CD4-positive, alpha-beta memory T cell (primary cell): ENCODE data around the gene PLBD2. TPM values are rescaled to one million over a fixed set of nuclear protein-coding genes. Genes with fewer than 3 reads are reported as not detected.

ENCODE experiments used
- CTCF ChIA-PET: fragments of 350-600 bp; sonication (Branson Sonifier 250); formaldehyde crosslinking; loops from one replicate; lab custom pipeline; 2021; ENCODE audit warnings: inconsistent platforms; ENCODE audit not compliant: partially characterized antibody; lab: Charles Lee
- POLR2A ChIA-PET: fragments of 350-600 bp; sonication (Branson Sonifier 250); formaldehyde crosslinking; loops from one replicate; lab custom pipeline; 2021; ENCODE audit not compliant: partially characterized antibody; lab: Charles Lee
- DNase-seq, 5 donors: peaks; one replicate each; pipeline versions ENCODE4 v3.0.0 to v3.0.0-alpha.2; 2020 to 2022; ENCODE audit warnings: mixed read lengths in 1 of 5
- H3K27ac ChIP-seq: one replicate; pipeline ENCODE4 v1.7.0; 2013; ENCODE audit warnings: low read depth, low read length
- H3K27me3 ChIP-seq: 2 replicates; pipeline ENCODE4 v1.7.0; 2013; ENCODE audit warnings: mild to moderate bottlenecking, low read length, moderate library complexity; ENCODE audit not compliant: insufficient read depth
- H3K36me3 ChIP-seq: 2 replicates; pipeline ENCODE4 v1.7.0; 2013; ENCODE audit warnings: mild to moderate bottlenecking, low read length, moderate library complexity; ENCODE audit not compliant: insufficient read depth
- H3K4me1 ChIP-seq: 2 replicates; pipeline ENCODE4 v1.7.0; 2013; ENCODE audit warnings: mild to moderate bottlenecking, low read length, moderate library complexity; ENCODE audit not compliant: insufficient read depth
- H3K4me3 ChIP-seq, 2 donors: one replicate each; pipeline ENCODE4 v1.7.0; 2013; ENCODE audit warnings: low read length in 2 of 2, mild to moderate bottlenecking in 1 of 2
- H3K9me3 ChIP-seq, 2 donors: one replicate each; pipeline ENCODE4 v1.7.0; 2013; ENCODE audit warnings: low read length in 2 of 2, control low read depth in 1 of 2; ENCODE audit not compliant: control insufficient read depth in 1 of 2
- H3K27ac Mint-ChIP-seq, 7 donors: one replicate each; pipeline ENCODE4 v1.8.0; 2020 to 2021; ENCODE audit warnings: mixed read lengths in 7 of 7, mild to moderate bottlenecking in 6 of 7, inconsistent platforms in 3 of 7, moderate library complexity in 3 of 7
- H3K27me3 Mint-ChIP-seq, 2 donors: one replicate each; pipeline ENCODE4 v1.8.0; 2020 to 2021; ENCODE audit warnings: mixed read lengths in 2 of 2
- H3K36me3 Mint-ChIP-seq, 2 donors: one replicate each; pipeline ENCODE4 v1.8.0; 2020 to 2021; ENCODE audit warnings: mixed read lengths in 2 of 2, inconsistent platforms in 1 of 2, mild to moderate bottlenecking in 1 of 2
- H3K4me1 Mint-ChIP-seq, 4 donors: one replicate each; pipeline ENCODE4 v1.8.0; 2020 to 2021; ENCODE audit warnings: mixed read lengths in 4 of 4, mild to moderate bottlenecking in 1 of 4
- H3K4me3 Mint-ChIP-seq, 8 donors: one replicate each; pipeline ENCODE4 v1.8.0; 2020 to 2021; ENCODE audit warnings: mixed read lengths in 8 of 8, mild to moderate bottlenecking in 7 of 8, moderate library complexity in 6 of 8, inconsistent platforms in 3 of 8
- H3K9me3 Mint-ChIP-seq, 8 donors: one replicate each; pipeline ENCODE4 v1.8.0; 2020 to 2021; ENCODE audit warnings: mixed read lengths in 8 of 8, mild to moderate bottlenecking in 5 of 8, inconsistent platforms in 3 of 8, moderate library complexity in 1 of 8
- intact Hi-C: fragments of 100-400 bp; cut with micrococcal nuclease; formaldehyde crosslinking; loops from one replicate; pipeline ENCODE4 v1.15.1; 2023
- polyA plus RNA-seq, 2 donors: library from polyadenylated mRNA; unstranded; fragments of 300-500 nt; fragmentation: Illumina TruSeq; gene quantifications; one replicate each; pipeline ENCODE4 v1.2.3, GENCODE V29; 2021
- total RNA-seq, 2 experiments: library from RNA; stranded (reverse); gene quantifications; one replicate each; pipeline ENCODE4 v1.2.3, GENCODE V29; 2021

PLBD2 gene
- total and polyA plus RNA-seq, 4 experiments from 2014 or later = 2.2 to 18.4 (median 13.1) TPM

DNA sequence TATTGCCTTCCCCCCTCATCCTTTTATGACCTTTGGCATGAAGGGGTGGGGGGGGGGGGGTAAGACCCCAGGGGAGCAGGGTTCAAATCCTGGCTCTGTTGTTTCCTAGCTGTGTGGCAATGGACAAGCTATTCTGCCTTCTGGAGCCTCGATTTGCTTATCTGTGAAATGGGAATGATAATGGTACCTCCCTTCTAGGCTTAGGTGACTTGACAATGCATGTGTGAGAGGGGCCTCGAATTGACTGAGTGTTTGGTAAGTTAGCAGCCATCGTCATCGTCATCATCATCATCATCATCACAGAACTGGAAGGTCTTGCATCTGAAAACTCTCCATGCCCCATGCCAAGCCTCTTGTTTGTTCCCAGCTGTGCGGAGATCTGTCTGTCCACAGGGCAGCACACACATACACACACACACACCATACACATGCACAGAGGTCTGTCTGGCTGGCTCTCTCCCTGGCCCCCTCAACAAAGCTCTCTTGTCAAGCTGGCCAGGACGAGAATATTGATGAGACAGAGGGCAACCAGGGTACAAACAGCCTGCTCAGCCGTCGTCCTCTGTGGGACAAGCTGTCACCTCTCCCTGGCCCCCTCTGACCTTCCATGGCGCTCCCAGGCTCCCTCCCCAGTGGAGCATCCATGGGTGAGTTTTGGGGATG, 51.2 kb downstream of the PLBD2 start:
- Mint-ChIP-seq H3K27ac (no peak overlapping the region), H3K4me1 (no peaks in the 10 kb centered on the region), H3K27me3 (peaks cover 2 to 7% of the 10 kb centered on the region in 2 donors), H3K9me3 (no peaks in the 10 kb centered on the region), H3K36me3 (no peaks in the 10 kb centered on the region), H3K4me3 (no peak overlapping the region)
- no peak overlapping the region for H3K4me3 ChIP-seq
- intact Hi-C loops = no loop called here
- no peaks in the 10 kb centered on the region for H3K4me1 ChIP-seq
- no peak overlapping the region for H3K27ac ChIP-seq
- no peaks in the 10 kb centered on the region for H3K36me3 ChIP-seq
- H3K27me3 ChIP-seq = no peaks in the 10 kb centered on the region
- POLR2A ChIA-PET = no interaction called here
- DNase-seq = no peak
- H3K9me3 ChIP-seq = no peaks in the 10 kb centered on the region
- CTCF ChIA-PET = no interaction called here

- CTCF ChIA-PET = interaction anchor here (1.2 kb wide), 2 partner anchors 8 to 11 kb away, joined by 4 read pairs; partner anchors contain the start of gene SDSL
These were observed 55.1 kb downstream of the PLBD2 start for GRCh38 chr12:113413488-113413939.

DNA sequence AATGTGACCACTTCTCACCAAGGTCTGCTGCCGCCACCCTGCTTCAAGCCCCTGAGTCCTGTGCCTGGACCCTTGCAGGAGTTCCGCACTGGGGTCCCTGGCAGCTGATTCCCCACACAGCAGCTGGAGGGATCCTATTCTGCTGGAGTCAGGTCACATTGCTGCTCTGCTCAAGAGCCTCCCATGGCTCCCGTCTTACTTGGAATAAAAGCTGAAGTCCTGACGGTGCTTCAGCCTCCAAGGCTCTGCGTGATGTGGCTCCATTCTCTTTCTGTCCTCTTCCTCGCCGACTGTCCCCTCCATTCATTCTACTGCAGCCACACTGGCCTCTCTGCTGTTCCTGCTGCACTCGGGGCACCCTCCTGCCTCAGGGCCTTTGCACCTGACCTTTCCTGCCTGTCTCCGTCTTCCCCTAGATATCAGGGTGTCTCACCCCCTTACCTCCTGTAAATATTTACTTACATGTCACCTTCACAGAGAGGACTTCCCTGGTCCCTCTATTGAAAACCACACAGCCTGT, 56.2 kb downstream of the PLBD2 start:
- ChIA-PET POLR2A (no interaction called here), CTCF (interaction anchor here (1.2 kb wide), 1 partner anchor 10 kb away, joined by 4 read pairs; no protein-coding TSS in a partner anchor)
- Histone ChIP-seq H3K4me1 (no peaks in the 10 kb centered on the region), H3K36me3 (no peaks in the 10 kb centered on the region), H3K4me3 (no peak overlapping the region), H3K9me3 (no peaks in the 10 kb centered on the region), H3K27ac (no peak overlapping the region), H3K27me3 (no peaks in the 10 kb centered on the region)
- peaks cover 5 to 8% of the 10 kb centered on the region in 2 donors for H3K27me3 Mint-ChIP-seq
- no peaks in the 10 kb centered on the region for H3K36me3 Mint-ChIP-seq
- H3K4me1 Mint-ChIP-seq = no peaks in the 10 kb centered on the region
- H3K27ac Mint-ChIP-seq = no peak overlapping the region
- H3K9me3 Mint-ChIP-seq = no peaks in the 10 kb centered on the region
- DNase-seq = no peak
- intact Hi-C loops = no loop called here
- H3K4me3 Mint-ChIP-seq = no peak overlapping the region

More at GRCh38 chr12:113413488-113413939, 55.1 kb downstream of the PLBD2 start:
- H3K9me3 Mint-ChIP-seq = no peaks in the 10 kb centered on the region
- Histone ChIP-seq H3K4me1 (no peaks in the 10 kb centered on the region), H3K27ac (no peak overlapping the region), H3K9me3 (no peaks in the 10 kb centered on the region), H3K27me3 (no peaks in the 10 kb centered on the region), H3K4me3 (no peak overlapping the region), H3K36me3 (no peaks in the 10 kb centered on the region)
- no peaks in the 10 kb centered on the region for H3K4me1 Mint-ChIP-seq
- POLR2A ChIA-PET = no interaction called here
- peaks cover 5 to 8% of the 10 kb centered on the region in 2 donors for H3K27me3 Mint-ChIP-seq
- intact Hi-C loops = no loop called here
- no peak for DNase-seq
- H3K27ac Mint-ChIP-seq = no peak overlapping the region
- no peak overlapping the region for H3K4me3 Mint-ChIP-seq
- H3K36me3 Mint-ChIP-seq = no peaks in the 10 kb centered on the region

GRCh38 chr12:113416091-113416754, 57.8 kb downstream of the PLBD2 start:
- no peak overlapping the region for H3K4me3 Mint-ChIP-seq
- intact Hi-C loops = no loop called here
- peaks cover 3 to 5% of the 10 kb centered on the region in 2 donors for H3K27me3 Mint-ChIP-seq
- POLR2A ChIA-PET = no interaction called here
- CTCF ChIA-PET = no interaction called here
- no peaks in the 10 kb centered on the region for H3K27me3 ChIP-seq
- no peak overlapping the region for H3K4me3 ChIP-seq
- no peak overlapping the region for H3K27ac Mint-ChIP-seq
- no peaks in the 10 kb centered on the region for H3K9me3 ChIP-seq
- peaks cover 0 to 2% (median 0%) of the 10 kb centered on the region in 8 donors for H3K9me3 Mint-ChIP-seq
- no peaks in the 10 kb centered on the region for H3K4me1 Mint-ChIP-seq
- H3K27ac ChIP-seq = no peak overlapping the region
- no peaks in the 10 kb centered on the region for H3K36me3 ChIP-seq
- no peaks in the 10 kb centered on the region for H3K36me3 Mint-ChIP-seq
- DNase-seq = no peak
- no peaks in the 10 kb centered on the region for H3K4me1 ChIP-seq

GRCh38 chr12:113418213-113418879, 60.0 kb downstream of the PLBD2 start:
- DNase-seq = no peak
- H3K27ac ChIP-seq = no peak overlapping the region
- no peaks in the 10 kb centered on the region for H3K27me3 ChIP-seq
- H3K4me1 ChIP-seq = no peaks in the 10 kb centered on the region
- H3K9me3 Mint-ChIP-seq = peaks cover 0 to 2% (median 0%) of the 10 kb centered on the region in 8 donors
- no peaks in the 10 kb centered on the region for H3K9me3 ChIP-seq
- H3K36me3 ChIP-seq = no peaks in the 10 kb centered on the region
- H3K4me1 Mint-ChIP-seq = peaks cover 0 to 13% (median 0%) of the 10 kb centered on the region in 4 donors
- CTCF ChIA-PET = no interaction called here
- H3K27me3 Mint-ChIP-seq = peaks cover 3 to 4% of the 10 kb centered on the region in 2 donors
- POLR2A ChIA-PET = no interaction called here
- no peak overlapping the region for H3K27ac Mint-ChIP-seq
- H3K4me3 Mint-ChIP-seq = no peak overlapping the region
- H3K4me3 ChIP-seq = no peak overlapping the region
- intact Hi-C loops = no loop called here
- H3K36me3 Mint-ChIP-seq = no peaks in the 10 kb centered on the region

DNA sequence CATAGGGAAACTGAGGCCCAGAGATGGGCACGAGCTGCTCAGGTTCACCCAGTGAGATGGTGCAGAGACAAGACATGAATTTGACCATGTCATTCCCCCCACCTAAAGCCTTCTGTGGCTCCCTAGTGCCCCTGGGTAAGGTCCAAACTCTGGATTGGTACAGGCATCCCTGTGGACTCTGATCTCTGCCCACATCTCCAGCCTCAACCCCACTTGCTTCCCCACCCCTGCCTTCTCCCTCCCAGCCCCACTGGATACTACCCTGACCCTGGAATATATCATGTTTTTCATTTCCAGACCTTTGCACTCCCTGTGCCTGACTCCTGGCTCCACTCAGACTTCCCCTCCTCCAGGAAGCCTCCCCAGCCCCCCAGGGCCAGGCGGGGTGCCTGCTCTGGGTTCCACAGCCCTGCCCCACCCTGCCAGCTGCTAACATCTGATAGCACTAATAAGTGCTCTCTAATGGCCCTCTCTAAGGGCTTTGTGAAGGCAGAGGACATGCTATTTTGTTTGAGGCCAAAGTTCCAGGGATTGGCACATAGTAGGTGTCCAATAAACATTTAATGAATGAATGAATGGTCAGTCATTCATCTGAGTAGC, 62.7 kb downstream of the PLBD2 start:
- H3K4me1 Mint-ChIP-seq = peaks cover 0 to 13% (median 0%) of the 10 kb centered on the region in 4 donors
- H3K27ac Mint-ChIP-seq = no peak overlapping the region

More for the DNA sequence above, 62.7 kb downstream of the PLBD2 start:
- ChIA-PET POLR2A (no interaction called here), CTCF (interaction anchor here (1.7 kb wide), 1 partner anchor 8 kb away, joined by 4 read pairs; no protein-coding TSS in a partner anchor)
- Histone ChIP-seq H3K9me3 (no peaks in the 10 kb centered on the region), H3K4me3 (no peak overlapping the region), H3K27ac (no peak overlapping the region), H3K4me1 (no peaks in the 10 kb centered on the region), H3K36me3 (no peaks in the 10 kb centered on the region), H3K27me3 (no peaks in the 10 kb centered on the region)
- Mint-ChIP-seq H3K9me3 (peaks cover 0 to 2% (median 0%) of the 10 kb centered on the region in 8 donors), H3K27me3 (peaks cover 3 to 4% of the 10 kb centered on the region in 2 donors), H3K4me3 (no peak overlapping the region), H3K36me3 (no peaks in the 10 kb centered on the region)
- intact Hi-C loops = no loop called here
- DNase-seq = no peak
